IPS-18a (cell line): ENCODE data around the gene FADS2.

Experiments
- H3K27ac ChIP-seq: one replicate; pipeline ENCODE4 v1.5.1; 2013; ENCODE audit warnings: low read length
- H3K27me3 ChIP-seq: one replicate; pipeline ENCODE4 v1.6.1; 2013; ENCODE audit warnings: mild to moderate bottlenecking, low read length; ENCODE audit not compliant: control insufficient read depth, insufficient read depth
- H3K36me3 ChIP-seq: one replicate; pipeline ENCODE4 v1.6.1; 2013; ENCODE audit warnings: low read depth, low read length; ENCODE audit not compliant: control insufficient read depth
- H3K4me1 ChIP-seq: one replicate; pipeline ENCODE4 v1.6.1; 2013; ENCODE audit warnings: low read depth, low read length; ENCODE audit not compliant: control insufficient read depth
- H3K4me3 ChIP-seq: one replicate; pipeline ENCODE4 v1.5.1; 2013; ENCODE audit warnings: low read length
- H3K9ac ChIP-seq: one replicate; pipeline ENCODE4 v1.6.1; 2013; ENCODE audit warnings: mild to moderate bottlenecking, low read length, moderate library complexity
- H3K9me3 ChIP-seq: one replicate; pipeline ENCODE4 v1.6.1; 2013; ENCODE audit warnings: low read depth, low read length; ENCODE audit not compliant: control insufficient read depth

The FADS2 gene

DNA sequence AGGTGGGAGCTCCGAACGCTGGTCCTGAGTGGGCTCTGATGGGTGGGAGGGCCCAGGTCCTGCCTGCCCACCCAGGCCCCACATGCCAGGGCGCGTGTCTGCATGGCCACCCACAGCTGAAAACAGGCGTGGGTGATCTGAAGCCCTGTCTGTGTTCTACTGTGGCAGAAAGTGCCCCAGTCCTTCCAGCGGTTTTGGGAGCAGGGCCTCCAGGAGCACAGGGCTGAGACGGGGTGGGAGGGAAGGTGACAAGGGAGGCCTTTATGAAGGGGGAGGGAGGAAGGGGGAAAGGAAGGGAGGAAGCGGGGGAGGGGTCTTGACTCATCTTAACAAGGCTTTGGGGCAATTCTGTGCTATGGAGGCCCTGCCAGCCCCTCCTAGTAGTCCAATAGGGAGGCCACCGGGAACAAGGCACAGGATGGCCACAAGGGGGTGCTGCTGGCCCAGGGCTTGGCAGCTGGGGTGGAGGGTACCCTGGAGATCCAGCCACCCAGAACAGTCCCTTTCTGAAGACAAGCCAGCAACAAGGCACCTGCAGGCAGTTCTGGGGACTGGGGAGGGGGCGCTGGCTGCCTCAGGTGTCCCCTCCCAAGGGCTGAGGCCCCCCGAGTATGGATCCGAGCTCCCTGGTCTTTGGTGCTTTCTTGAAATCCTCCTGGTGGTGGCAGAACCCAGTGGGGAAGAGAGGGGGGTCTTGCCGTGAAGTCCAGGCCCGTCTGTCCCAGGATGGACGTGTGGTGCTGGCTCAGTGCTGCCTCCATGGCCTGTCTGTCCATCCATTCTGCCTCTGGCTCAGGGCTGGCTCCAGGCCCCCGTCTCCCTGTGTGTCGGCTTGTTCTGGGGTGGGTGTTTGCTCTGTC is 69.5 kb downstream of the FADS2 start:
- Histone ChIP-seq H3K9me3 (no peaks in the 10 kb centered on the region), H3K9ac (no peak overlapping the region), H3K4me1 (no peaks in the 10 kb centered on the region), H3K4me3 (no peak overlapping the region), H3K27me3 (no peaks in the 10 kb centered on the region), H3K36me3 (no peaks in the 10 kb centered on the region), H3K27ac (no peak overlapping the region)

GRCh38 chr11:61898247-61898582 is 70.1 kb downstream of the FADS2 start:
- Histone ChIP-seq H3K9me3 (no peaks in the 10 kb centered on the region), H3K9ac (no peak overlapping the region), H3K27me3 (no peaks in the 10 kb centered on the region), H3K4me3 (no peak overlapping the region), H3K36me3 (no peaks in the 10 kb centered on the region), H3K27ac (no peak overlapping the region), H3K4me1 (no peaks in the 10 kb centered on the region)

DNA sequence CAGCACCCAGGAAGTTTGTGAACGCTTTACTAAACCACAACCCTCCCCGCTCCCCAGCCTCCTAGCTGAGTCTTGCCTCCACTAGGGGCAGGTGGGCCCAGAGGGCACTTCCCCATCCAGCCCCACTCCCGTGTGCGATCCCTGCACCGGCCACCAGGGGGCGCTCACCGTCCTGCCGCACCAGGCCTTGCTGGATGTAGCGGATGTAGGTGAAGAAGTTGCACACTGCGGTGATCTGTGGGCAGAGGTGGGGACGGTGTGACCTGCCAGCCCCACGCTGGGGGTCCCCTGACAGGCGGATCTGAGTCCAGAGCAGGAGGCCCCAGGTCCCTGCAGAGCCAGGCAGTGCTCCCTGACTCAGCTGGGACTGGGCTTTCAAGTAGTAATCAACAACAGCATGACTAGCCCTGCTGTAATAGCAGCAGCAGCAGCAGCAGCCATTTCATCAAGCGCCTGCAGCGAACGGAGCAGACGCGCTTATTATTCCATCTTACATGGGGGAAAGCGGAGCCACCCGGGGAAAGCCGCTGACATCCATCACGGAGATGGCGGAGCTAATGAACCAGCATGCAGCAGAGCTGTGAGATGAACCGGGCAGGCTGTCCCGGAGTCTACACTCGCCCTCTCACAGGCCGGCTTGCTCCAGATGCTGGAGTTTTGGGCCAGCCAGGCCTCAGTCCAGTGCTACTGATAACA is 71.2 kb downstream of the FADS2 start:
- H3K9ac ChIP-seq: no peak overlapping the region
- no peaks in the 10 kb centered on the region for H3K36me3 ChIP-seq
- H3K27me3 ChIP-seq: no peaks in the 10 kb centered on the region
- H3K4me1 ChIP-seq: no peaks in the 10 kb centered on the region
- no peaks in the 10 kb centered on the region for H3K9me3 ChIP-seq
- H3K27ac ChIP-seq: no peak overlapping the region
- no peak overlapping the region for H3K4me3 ChIP-seq

DNA sequence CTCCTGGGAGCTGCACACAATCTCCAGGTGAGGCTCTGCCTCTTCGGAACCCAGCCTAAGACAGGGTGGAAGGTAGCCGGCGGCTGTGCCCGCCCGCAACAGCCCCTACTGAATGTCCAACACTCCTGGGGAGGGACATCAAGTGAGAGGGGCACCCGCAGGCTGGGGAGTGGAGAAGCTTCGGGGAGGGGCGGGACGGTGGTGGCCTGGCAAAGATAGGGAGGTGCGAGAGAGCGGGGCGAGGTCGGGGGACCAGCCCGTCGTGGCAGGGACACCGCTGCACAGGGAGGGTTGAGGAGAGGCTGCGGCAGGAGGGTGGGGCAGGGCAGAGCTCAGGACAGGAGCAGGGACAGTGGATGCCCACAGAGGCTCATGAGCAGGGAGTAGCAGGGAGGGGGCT is 72.2 kb downstream of the FADS2 start:
- Histone ChIP-seq H3K27me3 (no peaks in the 10 kb centered on the region), H3K4me1 (peaks cover 4% of the 10 kb centered on the region), H3K9ac (no peak overlapping the region), H3K9me3 (no peaks in the 10 kb centered on the region), H3K27ac (no peak overlapping the region), H3K36me3 (no peaks in the 10 kb centered on the region), H3K4me3 (no peak overlapping the region)

DNA sequence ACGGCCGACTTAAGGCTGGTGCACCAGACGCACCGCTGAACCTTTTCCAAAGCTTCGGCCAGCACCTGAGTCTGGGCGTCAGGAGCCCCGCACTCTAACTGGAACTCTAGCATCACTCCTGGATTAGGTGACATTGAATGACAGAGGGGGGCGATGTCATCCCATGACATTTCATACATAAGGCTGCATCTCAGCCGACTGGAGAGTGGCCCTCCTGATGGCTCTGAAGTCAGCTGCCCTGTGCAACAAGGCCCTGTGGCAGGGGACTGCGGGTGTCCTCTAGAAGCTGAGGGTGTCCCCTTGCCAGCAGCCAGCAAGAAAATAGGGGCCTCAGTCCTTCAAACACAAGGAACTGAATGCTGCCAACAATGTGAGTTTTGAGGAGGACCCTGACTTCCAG is 73.3 kb downstream of the FADS2 start:
- H3K27ac ChIP-seq: no peak overlapping the region
- no peaks in the 10 kb centered on the region for H3K27me3 ChIP-seq
- no peak overlapping the region for H3K4me3 ChIP-seq
- no peaks in the 10 kb centered on the region for H3K9me3 ChIP-seq
- H3K9ac ChIP-seq: no peak overlapping the region
- H3K4me1 ChIP-seq: peaks cover 4% of the 10 kb centered on the region
- no peaks in the 10 kb centered on the region for H3K36me3 ChIP-seq

GRCh38 chr11:61902313-61902712 is 74.2 kb downstream of the FADS2 start:
- Histone ChIP-seq H3K4me3 (no peak overlapping the region), H3K36me3 (no peaks in the 10 kb centered on the region), H3K9ac (no peak overlapping the region), H3K9me3 (no peaks in the 10 kb centered on the region), H3K27ac (no peak overlapping the region), H3K4me1 (peaks cover 4% of the 10 kb centered on the region), H3K27me3 (no peaks in the 10 kb centered on the region)

GRCh38 chr11:61903845-61904244 is 75.7 kb downstream of the FADS2 start:
- no peak overlapping the region for H3K9ac ChIP-seq
- no peaks in the 10 kb centered on the region for H3K36me3 ChIP-seq
- H3K27me3 ChIP-seq: no peaks in the 10 kb centered on the region
- no peaks in the 10 kb centered on the region for H3K9me3 ChIP-seq
- H3K4me3 ChIP-seq: peak overlapping the region; percentile 43
- peaks cover 10% of the 10 kb centered on the region for H3K4me1 ChIP-seq
- no peak overlapping the region for H3K27ac ChIP-seq

DNA sequence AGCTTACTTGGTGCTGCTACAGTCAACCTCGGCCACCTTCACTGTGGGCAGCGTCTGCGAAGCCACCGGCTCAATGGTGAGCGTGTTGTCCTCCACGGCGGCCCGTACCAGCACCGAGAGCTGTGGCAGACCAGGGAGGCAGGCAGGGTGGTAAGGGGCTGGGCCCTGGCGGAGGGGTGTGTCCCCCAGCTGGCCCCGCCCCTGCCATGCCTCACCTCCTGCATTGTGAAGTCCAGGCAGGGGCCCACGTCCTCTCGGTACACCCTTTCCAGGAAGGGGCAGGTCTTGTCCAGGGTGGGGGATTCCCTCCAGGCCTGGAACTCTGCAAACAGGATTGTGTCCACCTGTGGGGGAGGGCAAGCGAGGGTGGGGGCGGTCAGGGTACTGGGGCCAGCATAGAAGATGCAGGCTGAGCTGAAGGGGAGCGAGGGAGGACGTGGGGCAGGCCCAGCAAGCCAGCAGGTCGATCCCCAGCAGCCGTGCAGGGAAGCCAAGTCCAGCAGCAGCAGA is 76.5 kb downstream of the FADS2 start:
- Histone ChIP-seq H3K4me1 (peaks cover 11% of the 10 kb centered on the region), H3K27me3 (no peaks in the 10 kb centered on the region), H3K27ac (no peak overlapping the region), H3K36me3 (no peaks in the 10 kb centered on the region), H3K4me3 (peak overlapping the region; percentile 43), H3K9ac (no peak overlapping the region), H3K9me3 (no peaks in the 10 kb centered on the region)

DNA sequence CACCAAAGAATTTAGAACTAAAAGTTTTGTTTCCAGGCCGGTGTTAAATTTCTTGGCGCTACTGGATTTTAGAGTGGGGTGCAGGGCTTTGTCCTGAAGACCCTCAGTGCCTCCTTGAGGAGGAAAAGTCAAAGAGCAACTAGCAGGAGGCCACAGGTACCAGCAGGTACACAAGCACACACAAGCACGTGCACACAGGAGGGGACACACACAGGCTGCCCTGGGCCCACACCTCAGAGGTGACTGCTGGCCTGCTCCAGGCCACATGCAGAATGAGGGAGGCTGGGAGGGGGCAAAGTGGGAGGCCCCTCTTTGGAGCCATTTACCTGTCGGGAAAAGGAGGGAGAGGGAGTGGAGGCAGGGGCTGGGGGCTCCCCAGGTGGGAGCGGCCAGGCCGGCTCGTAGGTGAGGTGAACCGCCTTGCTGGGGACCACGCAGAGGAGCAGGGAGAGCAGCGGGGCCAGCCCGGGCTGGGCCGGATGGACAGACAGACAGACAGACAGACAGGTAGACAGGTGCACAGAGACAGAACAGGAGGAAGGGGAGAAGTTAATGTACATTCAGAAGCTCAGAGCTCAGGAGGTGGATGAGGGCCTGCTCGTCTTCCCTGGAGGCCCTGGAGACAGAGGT is 77.1 kb downstream of the FADS2 start:
- Histone ChIP-seq H3K9me3 (no peaks in the 10 kb centered on the region), H3K9ac (no peak overlapping the region), H3K36me3 (no peaks in the 10 kb centered on the region), H3K4me3 (peak overlapping the region; percentile 43), H3K4me1 (peaks cover 11% of the 10 kb centered on the region), H3K27ac (no peak overlapping the region), H3K27me3 (no peaks in the 10 kb centered on the region)

DNA sequence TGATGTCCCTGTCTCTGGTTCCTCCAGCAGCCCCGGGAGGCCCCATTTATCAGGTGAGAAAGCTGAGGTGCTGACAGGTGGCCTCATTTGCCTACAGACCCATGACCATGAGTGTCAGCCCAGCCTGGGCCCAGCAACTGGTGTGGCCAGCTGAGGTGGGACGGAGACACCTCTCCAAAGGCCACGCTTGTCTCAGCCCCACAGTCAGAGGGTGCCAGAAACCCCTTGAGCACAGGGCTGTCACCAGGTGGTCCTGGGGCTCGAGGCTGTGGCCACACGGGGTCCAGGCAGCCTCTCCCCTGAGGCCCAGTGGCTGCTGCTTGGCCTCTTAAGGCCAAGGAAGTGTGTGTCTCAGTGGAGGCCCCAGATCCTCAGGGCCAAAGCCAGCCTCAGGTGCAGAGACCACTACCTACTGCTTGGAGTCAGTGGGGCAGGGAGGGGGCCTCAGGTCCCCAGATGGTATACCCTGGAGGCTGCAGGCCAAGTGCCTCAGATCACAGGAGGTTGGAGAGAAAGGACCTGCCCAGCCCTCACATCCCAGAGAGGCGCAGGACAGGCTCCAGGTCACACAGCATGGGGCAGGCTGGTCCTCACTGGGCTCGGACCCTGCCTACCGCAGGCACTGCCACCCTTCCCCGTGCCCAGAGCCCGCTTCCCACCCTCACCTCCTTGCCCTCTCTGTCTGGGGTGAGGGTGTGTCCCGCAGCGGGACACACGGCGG is 77.9 kb downstream of the FADS2 start:
- H3K27ac ChIP-seq: no peak overlapping the region
- no peaks in the 10 kb centered on the region for H3K36me3 ChIP-seq
- H3K9me3 ChIP-seq: no peaks in the 10 kb centered on the region
- H3K4me1 ChIP-seq: peaks cover 11% of the 10 kb centered on the region
- no peak overlapping the region for H3K4me3 ChIP-seq
- no peaks in the 10 kb centered on the region for H3K27me3 ChIP-seq
- no peak overlapping the region for H3K9ac ChIP-seq

GRCh38 chr11:61906522-61906909 is 78.4 kb downstream of the FADS2 start:
- peaks cover 11% of the 10 kb centered on the region for H3K4me1 ChIP-seq
- H3K27me3 ChIP-seq: no peaks in the 10 kb centered on the region
- no peak overlapping the region for H3K9ac ChIP-seq
- H3K27ac ChIP-seq: no peak overlapping the region
- no peaks in the 10 kb centered on the region for H3K36me3 ChIP-seq
- no peak overlapping the region for H3K4me3 ChIP-seq
- H3K9me3 ChIP-seq: no peaks in the 10 kb centered on the region
